Measurements from ENCODE around the gene PPP2R2B.

GRCh38 chr5:146891511-146891910 is 13.0 kb upstream of the PPP2R2B start:
- TF ChIP-seq CTCF (IDR thresholded peaks at IDR 0.05; ENCODE audit: insufficient read depth, low read length) (no peak), REST (IDR thresholded peaks at IDR 0.05; ENCODE audit: insufficient replicate concordance, low read depth) (no peak)
